Epidermal melanocyte (primary cell): ENCODE data around the gene KCNT2.

Experiments
- DNase-seq: peaks from one replicate; pipeline ENCODE4 v3.0.0; 2011; ENCODE audit warnings: low spot score; ENCODE audit not compliant: insufficient read length

KCNT2 gene

DNA sequence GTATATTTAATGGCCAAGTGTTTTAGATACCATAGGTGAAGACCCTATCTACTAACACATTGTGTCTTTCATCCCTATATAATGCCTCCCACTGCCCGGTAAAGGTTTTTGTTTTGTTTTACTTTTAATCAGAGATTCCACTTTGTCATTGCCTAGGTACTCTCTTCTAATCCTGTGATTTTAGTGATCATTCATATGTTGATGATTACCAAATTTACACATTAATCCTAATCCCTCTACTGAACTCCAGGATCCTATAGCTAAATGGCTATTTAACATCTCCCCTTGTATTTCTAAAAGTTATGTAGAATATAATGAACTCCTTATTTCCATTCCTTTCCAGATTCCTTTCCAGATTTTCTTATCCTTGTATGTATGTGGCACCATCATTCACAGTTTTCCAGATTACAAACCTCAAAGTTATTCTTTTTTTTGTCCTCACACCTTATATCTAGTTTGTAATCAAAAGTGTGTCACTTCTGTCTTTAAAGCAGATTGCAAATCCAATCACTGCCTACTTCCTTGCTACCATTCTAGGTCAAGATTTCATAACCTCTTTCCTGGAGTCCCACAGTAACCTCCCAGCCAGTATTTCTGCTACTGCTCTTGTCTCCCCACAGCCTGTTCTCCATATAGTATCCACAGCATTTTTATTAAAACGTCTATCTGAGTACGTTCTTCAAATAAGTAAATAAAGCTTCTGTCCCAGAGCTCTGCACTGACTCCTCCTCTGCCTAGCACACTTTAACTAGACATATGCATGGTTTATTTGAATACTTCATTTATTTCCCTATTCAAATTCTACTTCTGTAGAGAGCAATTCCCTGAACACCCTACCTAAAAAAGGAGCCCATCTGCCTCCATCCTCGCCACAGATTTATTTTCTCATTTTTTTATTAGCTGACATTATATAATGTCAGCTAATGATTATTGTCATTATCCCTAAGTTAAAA lies 157.8 kb downstream of the KCNT2 start:
- no peak for DNase-seq

DNA sequence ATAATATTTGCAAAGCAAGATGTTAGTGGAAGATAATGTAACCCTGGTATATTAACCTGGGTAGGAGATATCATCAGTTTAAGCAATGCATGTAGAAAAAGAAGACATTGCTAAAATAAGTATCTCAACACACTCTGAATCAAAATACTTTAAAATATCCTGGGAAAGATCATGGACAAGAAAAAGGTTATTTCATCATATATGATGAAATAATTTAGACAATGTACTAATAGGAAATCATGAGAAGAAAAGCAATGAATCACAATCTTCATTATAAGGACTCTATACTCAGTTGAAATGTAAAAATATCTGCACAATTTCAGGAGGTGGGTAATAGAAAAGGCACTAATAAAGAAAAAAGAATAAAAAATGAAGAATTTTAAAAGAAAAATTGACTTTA lies 158.8 kb downstream of the KCNT2 start:
- no peak for DNase-seq

DNA sequence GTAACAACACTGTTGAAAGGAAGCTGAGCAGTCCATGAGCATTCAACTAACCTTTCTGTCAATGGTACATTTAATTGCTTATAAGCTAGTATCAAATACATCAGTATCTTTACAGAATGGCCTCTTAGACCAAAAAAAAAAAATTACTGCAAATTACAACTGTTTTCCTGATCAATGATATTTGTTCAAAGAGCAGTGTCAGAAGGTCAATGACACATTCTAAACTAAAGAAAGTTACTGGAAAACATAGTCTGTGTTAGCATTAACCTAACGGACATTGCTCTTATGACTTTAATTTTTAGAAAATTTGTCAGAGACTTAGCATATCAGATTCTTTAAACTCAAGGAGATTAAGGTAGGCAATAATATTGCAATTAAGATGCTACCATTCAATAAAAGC lies 162.5 kb downstream of the KCNT2 start:
- DNase-seq = no peak

DNA sequence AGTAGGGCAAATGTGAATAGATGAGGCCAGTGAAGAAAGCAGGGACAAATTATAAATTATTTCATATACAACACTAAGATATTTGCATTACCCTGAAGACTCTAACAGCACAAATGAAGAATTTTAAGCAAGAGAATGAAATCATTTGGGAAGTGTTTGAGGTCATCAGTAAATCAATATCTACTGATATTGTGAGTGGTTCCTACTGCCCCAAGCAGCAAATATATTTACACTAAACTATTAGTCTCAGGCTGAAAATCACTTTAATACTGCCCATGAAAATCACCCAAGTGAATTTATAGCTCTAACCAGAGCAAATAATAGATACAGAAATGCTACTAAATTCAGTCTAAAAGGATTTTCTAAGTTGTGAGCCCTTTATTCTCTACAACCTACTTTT lies 163.6 kb downstream of the KCNT2 start:
- no peak for DNase-seq

DNA sequence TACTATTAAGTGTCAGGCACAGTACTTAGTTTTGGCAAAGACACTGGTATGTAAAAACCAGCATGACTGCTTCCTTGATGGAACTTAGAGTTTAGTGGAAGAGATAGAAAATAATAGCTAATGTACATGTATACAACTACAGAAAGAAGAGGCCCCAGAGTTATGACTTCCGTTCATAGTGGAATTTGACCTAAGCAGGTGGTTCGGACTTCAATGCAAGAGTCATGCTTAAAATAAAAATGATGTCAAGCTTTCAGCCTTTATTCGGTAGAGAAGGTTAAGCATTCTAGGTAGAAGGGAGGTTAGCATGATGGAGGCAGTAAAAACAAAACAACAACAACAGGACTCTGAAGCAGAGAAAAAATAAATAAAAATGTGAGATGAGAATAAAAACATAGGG lies 165.9 kb downstream of the KCNT2 start:
- DNase-seq = no peak

DNA sequence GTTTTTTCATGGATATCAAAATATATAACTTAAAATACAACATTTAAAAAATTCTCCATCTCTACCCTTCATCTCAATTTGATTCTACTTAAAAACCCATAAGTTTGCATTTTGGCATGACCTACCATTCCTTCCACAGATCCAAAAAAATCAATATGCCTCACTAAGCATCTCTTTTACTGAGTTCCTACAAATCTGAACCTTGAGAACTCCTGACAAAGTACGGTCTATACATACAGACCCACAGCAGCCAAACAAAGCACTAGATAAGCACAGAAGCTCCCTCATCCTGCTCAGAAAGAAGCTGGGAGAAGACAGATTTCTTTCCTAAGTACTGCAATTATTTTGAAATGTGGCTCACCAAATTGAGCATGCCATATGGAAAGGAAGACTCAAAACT lies 167.5 kb downstream of the KCNT2 start:
- no peak for DNase-seq

DNA sequence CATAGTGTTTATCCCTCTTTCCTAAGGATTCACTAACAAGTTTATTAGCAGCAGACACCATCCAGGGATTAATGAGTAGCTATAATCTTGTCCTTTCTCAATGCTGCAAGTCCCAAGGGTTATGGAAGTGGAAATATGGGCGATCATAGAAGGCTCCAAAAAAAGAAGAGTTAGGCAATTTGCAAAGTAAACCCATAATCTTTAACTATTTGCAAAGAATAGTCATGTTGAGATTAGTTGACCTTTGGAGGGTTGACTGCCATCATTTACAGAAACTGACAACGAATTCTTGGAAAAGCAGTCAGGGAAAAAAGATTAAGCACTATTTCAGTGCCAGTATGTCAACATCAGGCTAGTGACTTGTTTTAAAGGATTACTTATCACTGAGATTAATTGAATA lies 169.9 kb downstream of the KCNT2 start:
- DNase-seq = no peak

DNA sequence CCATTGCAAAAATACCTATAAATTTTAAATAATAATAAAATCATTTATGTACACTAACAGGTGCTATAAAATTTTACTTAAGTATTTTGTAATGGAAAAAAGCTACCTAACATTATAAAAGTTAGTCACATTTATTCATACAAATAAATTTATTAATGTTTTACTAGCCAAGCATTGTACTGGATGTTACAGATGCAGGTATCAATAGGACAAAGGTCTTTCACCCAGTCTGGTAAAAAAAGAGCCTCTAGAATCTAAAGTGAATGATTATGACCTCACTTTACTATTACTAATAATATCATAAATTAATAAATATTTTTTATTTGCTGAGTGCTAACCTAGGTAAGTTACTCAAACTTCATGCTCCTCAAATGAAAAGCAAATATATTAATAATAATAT lies 170.6 kb downstream of the KCNT2 start:
- no peak for DNase-seq

DNA sequence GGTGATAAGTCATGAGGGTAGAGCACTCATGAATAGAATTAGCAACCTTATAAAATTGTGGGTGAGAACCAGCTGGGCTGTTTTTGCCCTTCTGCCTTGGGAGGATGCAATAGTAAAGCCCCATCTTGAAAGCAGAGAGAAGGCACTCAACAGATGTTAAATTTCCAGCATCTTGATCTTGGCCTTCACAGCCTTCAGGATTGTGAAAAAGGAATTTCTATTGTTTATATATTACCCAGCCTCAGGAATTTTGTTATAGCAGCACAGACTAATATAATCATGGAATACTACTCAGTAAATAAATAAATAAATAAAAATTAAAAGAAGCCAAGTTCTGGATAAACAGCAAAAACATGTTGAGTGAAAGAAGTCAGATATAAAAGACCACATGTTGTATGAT lies 175.2 kb downstream of the KCNT2 start:
- no peak for DNase-seq

DNA sequence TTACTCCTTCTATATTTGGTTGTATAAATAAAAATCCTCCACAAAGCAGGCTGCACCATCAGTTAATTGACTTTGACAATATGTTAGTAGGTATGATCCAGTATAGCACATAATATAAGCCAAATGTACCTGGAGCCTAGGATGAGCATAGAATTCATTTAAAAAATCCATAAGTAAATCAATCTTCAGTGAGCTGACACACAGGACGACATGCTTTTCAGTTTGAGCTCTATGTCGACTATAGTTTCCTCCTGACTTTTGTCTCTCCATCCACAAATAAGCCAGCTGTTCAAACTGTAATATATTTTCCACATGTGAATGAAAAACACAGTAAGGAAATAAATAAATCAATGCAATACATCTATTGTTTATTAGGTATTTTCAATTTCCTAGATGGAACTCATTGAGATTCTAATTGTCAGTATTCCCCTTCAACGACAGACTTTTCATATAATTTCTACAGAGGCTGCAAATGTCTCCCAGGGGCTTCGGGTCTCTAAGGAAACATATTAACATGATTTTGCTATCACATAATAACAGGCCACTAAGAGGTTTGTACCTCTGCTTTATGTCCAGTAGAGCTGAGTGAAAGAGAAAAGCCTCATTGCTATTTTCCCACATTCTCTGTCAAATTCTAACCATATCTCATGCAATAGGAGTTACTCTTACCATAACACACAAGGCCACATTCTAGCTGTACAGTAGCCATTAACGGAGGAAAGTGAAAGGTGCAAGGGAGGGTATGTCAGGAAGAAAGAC lies 180.1 kb downstream of the KCNT2 start:
- DNase-seq = no peak

DNA sequence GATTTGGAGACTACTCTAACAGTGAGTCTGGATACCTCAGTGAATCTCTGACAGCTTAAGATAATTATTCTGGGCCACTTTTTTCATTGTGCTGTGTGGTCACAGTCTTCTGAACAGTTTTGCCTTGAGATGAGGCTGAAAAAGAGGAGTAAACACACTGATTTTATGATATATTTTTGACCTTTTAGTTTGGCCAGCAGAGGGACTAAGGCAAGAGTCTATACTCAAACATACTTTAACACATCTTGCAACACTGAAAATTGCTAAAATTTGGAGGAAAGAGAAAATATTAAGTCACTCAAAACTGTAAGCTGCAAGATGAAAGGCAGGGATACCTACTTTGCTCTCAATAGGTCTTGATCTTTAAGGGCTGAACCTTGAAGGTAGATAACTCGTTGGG lies 182.7 kb downstream of the KCNT2 start:
- DNase-seq = no peak

DNA sequence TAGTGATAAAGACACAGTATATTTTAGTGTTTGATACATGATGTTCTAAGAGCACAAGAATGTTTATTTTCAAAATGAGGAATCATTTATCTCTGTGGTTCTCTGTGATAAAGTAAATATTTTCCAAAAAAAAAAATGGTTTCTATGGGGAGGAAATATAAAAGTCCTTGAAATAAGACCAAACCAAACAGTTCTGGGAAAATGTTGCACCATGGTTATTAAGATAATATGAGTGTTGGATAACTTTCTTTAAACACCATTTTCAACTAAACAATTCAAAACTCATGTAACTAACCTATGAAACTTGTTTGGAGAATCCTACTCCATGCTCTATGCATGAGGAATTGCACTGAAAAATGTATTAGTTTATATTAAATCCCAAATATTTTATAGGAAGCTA lies 184.6 kb downstream of the KCNT2 start:
- no peak for DNase-seq

DNA sequence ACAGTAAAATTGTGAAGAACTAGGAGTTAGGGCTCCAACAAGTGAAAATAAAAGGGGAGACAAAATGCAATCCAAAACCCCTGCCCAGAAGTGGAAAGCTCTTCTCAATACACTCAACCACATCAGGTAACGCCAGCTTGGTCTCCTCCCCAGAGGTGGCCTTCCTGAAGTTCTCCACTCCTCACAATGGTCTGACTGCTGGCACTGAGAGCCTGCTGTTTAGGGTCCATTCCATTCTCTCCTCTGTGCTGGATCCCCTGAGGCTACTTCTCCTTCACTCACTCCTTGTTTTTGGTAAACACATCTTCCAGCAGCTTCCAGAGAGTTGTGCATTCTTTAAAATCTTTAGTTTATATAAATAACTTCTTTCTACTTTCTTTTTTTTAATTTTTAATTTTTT lies 189.5 kb downstream of the KCNT2 start:
- no peak for DNase-seq

DNA sequence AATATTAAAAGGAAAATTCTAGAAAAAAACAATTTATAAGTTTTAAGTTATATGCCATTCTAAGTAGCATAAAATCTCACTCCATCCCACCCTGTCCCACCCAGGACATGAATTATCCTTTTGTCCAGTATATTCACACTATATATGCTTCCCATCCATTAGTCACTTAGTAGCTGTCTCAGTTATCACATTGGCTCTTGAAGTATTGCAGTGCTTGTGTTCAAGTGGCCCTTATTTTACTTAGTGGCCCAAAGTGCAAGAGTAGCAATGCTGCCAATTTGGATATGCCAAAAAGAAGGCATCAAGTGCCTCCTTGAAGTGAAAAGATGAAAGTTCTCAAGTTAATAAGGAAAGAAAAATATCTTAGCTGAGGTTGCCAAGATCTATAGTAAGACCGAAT lies 192.3 kb downstream of the KCNT2 start:
- no peak for DNase-seq

DNA sequence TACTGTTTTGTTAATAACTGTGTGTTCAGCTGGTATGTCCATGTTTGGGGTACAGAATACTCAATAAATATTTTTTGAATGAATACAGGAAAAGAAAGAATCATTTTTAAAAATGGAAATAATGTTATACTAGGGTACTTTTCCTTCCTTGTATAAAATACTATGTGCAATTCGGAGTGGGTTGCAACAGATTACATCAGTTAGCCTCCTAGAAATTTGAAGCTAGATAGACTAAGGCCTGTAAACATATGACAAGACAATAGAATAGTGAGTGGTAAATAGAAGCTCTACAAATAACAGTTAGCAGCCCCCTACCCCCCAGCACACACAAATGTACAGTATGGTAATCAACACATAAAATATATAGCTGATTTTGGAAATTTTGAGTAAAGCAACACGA lies 195.9 kb downstream of the KCNT2 start:
- no peak for DNase-seq

DNA sequence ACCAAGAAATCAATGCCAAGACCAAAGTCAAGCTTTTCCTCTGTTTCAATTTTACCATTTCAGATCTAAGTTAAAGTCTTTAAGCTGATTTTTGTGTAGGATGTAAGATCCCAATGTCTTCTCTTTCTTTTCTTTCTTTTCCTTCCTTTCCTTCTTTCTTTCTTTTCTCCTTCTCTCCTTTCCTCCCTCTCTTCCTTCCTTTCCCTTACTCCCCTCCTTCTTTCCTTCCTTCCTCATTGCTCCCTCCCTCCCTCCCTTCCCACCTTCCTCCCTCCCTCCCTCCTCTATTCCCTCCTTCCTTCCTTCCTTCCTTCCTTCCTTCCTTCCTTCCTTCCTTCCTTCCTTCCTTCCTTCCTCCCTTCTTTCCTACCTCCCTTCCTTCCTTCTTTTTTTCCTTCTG lies 197.5 kb downstream of the KCNT2 start:
- no peak for DNase-seq

DNA sequence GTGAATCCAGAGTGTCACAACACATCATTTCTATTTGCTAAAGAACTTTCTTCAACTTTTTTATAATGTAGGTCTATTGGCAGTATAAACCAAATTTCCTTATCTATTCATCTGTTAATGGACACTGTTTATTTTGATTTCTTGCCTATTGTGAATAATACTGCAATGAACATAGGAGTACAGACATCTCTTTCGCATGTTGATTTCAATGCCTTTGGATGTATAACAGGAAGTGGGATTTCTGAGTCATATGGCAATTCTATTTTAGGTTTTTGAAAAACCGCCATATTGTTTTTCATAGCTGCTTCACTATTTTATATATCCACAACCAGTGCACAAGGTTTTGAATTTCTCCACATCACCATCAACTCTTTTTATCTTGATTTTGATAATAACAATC lies 198.7 kb downstream of the KCNT2 start:
- no peak for DNase-seq

DNA sequence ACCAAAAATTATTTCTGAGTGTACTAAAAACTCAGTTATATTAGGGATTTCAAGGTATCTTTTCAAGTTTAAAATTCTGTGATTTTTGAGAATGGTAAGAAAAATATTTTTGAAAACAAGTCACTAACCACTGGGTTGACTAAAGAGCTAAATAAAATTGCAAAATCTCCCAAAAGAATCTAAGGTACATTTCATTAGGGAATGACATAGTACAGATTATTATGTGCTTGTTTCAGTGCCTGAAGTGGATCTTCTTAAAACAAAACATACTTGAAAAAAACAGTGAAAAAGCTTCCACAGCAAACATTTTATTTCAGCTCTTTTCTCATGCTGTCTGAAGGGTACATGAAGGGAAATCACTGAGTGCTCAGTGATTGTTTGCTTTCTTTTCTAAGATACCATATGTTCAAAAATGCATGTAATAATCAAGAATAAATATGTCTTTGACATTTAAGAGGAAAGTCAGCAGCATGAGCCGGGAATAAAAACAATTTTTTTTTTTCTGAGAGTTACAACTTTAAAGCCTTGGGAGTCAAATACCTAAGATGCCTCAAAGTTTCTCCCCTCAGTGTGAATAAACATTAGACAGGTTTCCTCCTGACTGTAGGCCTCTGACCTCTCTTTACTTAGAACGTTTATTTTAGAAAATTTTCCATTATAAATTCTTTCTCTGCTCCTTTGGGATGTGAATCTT lies 200.7 kb downstream of the KCNT2 start:
- DNase-seq = no peak

DNA sequence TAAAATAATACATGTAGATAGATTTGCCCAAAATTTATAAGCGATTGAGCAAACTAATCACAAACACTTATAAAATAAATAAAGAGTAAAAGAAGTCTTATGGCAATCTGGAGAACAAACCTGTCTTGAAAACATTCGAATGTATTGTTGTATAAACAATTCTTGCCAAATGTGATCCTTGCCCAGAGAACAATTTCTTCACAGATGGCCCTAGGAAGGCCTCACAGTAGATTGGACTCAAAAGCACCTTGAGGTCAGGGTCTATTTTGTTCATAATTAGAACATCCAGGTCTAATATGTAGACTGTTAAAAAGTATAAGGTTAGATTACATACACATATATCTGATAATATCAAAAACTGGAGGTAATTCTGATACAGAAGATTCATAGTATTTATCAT lies 202.4 kb downstream of the KCNT2 start:
- DNase-seq = peak; percentile 7

DNA sequence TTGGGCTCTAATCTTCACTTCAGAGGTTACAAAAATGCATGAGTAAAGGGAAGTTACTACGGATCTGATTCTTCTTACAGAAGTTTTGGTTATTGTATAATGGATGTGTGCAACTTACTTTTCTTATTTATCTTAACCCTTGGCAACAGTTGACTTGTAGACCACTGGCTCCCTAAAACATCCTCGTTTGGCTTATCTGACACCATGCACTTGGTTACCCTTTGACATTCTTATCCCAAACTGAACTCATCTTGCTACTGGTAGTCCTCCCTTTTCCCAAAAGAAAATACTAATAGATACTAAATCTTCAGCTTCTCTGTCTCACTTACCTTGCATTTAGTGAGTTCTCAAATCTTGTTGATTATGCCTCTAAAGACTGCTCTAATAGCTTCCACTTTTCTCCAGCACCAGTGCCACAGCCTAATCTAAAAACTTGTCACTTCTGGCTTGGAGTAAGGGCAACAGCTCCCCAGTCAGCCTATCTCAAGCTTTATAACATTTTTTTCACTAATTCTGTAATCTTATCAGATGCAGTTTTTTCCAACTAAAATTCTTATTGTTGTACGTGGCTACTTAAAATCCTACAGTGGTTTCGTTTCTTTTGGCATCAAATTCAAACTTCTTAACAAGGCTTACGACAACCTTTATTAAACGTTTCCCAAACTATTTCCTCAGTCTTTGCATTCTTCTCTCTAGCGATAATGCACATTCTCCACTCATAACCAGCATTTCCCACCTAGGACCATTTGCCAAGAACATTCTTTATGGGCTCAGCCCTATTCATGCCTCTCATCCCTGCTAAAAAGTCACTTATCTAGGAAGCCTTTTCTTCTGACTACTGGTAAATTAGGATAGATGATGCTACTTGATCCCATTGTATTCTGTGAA lies 204.2 kb downstream of the KCNT2 start:
- no peak for DNase-seq

DNA sequence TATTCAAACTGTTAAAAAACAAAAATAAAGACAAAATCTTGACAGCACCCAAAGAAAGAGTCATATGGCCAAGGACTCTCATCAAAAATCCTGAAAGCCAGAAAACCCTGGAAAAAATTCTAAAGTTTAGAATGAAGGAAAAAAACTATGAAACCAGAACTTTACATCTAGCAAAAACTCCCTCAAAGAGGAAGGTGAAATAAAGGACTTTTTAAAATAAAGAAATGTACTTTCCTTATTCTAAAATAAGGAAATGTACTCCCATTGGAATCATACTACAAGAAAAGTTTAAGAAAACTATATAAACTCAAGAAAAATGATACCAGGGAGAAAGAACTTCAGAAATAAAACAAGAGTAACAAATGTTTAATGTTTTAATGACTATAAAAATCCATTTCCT lies 206.3 kb downstream of the KCNT2 start:
- DNase-seq = no peak
